Measurements from ENCODE around the gene ASB4.

The ASB4 gene

GRCh38 chr7:95454438-95455045 is 31.2 kb upstream of the ASB4 start:
- TF ChIP-seq, protein P1, sequence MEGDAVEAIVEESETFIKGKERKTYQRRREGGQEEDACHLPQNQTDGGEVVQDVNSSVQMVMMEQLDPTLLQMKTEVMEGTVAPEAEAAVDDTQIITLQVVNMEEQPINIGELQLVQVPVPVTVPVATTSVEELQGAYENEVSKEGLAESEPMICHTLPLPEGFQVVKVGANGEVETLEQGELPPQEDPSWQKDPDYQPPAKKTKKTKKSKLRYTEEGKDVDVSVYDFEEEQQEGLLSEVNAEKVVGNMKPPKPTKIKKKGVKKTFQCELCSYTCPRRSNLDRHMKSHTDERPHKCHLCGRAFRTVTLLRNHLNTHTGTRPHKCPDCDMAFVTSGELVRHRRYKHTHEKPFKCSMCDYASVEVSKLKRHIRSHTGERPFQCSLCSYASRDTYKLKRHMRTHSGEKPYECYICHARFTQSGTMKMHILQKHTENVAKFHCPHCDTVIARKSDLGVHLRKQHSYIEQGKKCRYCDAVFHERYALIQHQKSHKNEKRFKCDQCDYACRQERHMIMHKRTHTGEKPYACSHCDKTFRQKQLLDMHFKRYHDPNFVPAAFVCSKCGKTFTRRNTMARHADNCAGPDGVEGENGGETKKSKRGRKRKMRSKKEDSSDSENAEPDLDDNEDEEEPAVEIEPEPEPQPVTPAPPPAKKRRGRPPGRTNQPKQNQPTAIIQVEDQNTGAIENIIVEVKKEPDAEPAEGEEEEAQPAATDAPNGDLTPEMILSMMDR (IDR thresholded peaks at IDR 0.05): no peak

DNA sequence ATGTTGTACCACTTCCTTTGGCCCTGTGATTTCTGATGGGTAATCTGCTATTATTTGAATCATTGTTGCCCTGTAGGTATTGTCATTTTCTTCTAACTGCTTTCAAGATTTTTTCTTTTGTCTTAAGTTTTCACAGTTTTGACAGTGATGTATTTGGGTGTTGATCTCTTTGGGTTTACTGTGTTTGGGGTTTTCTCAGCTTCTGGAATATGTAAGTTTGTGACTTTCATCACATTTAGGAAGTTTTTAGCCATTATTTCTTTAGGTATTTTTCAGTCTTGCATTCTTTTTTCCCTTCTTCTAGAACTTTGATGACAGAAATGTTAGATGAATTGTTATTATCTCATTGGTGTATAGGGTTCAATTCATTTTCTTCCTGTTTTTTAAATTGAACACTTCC is 27.8 kb upstream of the ASB4 start:
- TF ChIP-seq, protein P1 (IDR thresholded peaks at IDR 0.05): no peak

DNA sequence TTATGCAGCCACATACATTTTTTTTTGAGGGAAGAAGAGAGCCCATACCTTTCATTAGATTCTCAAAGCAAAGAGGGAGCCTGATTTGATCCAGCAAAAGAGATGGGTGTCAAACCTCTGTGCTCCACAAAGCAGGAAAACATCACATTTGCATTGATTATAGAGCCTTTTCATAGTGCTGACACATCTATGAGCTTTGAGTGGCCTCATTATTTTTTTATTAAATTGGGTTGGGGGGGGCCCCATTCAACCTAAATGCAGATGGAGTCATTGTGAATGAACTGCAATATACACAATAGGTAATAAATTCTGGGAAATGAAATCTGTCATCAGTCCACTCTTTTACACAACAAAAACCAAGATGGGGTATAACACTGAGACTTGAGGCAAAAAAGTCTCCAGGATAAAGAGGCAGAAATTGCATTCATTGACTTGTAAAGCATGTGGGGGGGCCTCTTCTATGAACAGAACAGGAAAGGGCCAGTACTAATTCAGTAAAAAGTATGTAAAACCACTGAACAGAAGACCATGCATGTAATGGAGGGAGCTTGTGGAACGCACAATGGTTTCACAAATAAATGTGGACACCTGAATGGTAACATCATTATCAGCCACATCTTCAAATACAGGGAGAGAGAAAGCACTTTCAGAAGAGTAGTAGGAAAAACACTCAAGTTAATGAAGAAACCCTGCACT is 17.7 kb upstream of the ASB4 start:
- TF ChIP-seq, protein P1 (IDR thresholded peaks at IDR 0.05): no peak

- TF ChIP-seq, protein P1 (IDR thresholded peaks at IDR 0.05): no peak
Observed at GRCh38 chr7:95469187-95469586, 16.6 kb upstream of the ASB4 start.

GRCh38 chr7:95469848-95470247 is 15.9 kb upstream of the ASB4 start:
- TF ChIP-seq, protein P1 (IDR thresholded peaks at IDR 0.05): no peak

GRCh38 chr7:95470452-95470851 is 15.3 kb upstream of the ASB4 start:
- TF ChIP-seq, protein P1 (IDR thresholded peaks at IDR 0.05): no peak

DNA sequence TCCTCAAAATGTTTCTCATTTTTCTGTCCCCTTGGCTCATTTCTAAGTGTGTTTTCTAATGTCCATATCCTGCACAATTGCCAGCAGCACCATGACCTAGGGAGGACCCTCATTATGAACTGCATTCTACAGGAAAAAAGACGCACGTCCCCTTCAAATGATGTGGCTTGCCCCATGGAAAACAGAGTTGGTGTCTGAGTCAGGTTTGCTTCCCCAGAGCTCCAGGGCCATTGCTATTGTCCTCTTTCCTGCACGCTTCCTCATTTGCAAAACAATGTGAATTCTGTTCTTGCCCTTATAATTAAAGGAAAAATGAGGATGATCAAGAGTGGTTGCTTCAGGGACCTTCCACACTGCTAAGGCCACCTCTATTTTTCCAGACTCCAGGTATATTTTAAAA is 14.7 kb upstream of the ASB4 start:
- TF ChIP-seq, protein P1 (IDR thresholded peaks at IDR 0.05): no peak

Data from LNCAP (cell line).